ENCODE measurements around the gene ZNF683.

Gene ZNF683

DNA sequence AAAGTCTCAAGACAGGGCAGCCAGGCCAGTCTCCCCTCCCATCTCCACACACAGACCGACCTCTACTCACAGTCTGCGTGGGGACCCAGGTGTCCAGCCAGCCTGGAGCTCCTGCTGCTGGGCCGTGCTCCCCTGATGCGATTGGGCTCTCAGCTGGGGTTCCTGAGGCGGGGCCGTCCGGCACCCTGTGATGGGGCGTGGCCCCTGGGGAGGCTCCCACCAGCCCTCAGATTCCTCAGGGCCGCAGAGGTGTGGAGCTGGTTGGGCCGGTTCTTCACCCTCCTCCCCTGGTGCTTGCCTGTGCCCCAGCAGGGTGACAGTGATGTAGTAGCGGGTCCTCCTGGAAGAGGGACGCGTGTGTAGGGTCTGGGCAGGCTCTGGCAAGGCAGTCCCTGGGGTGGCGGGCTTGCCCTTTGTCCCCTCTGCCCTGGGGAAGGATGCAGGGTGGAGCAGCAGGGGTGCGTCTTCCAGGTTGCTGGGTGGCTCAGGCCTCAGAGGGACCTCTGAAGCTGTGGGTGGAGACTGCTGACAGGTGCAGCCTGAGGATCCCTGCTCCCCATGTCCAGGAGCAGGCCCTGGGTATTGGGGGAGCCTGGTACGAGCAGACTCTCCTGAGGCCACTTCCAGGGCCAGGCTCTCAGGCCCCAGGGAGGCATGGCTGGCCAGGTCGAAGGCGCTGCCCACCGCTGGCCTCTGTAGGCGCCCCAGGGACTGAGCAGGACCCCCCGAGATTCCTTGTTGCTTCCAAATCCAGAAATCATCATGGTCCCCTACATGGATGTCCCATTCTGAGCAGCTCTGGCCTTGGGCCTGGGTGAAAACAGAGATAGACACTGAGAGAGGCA lies 18.4 kb downstream of the ZNF683 start, which contains the start of gene CRYBG2:
Gene CRYBG2 (minus strand): TSS at position 155 of the 845 bp plus-strand sequence. CDS start 7,473 bp downstream, outside the sequence.
- Histone ChIP-seq H3K36me3 (ENCODE audit: control insufficient read depth, insufficient read depth, low read length) (no peaks in the 10 kb centered on the region), H3K27me3 (replicated peaks; ENCODE audit: control insufficient read depth, insufficient read depth, low read length) (no peaks in the 10 kb centered on the region; the same call in none of the 2 replicates), H3K4me3 (replicated peaks; ENCODE audit: low read depth, low read length) (no peak within 1 kb of the TSS)
- TF ChIP-seq, protein P1, sequence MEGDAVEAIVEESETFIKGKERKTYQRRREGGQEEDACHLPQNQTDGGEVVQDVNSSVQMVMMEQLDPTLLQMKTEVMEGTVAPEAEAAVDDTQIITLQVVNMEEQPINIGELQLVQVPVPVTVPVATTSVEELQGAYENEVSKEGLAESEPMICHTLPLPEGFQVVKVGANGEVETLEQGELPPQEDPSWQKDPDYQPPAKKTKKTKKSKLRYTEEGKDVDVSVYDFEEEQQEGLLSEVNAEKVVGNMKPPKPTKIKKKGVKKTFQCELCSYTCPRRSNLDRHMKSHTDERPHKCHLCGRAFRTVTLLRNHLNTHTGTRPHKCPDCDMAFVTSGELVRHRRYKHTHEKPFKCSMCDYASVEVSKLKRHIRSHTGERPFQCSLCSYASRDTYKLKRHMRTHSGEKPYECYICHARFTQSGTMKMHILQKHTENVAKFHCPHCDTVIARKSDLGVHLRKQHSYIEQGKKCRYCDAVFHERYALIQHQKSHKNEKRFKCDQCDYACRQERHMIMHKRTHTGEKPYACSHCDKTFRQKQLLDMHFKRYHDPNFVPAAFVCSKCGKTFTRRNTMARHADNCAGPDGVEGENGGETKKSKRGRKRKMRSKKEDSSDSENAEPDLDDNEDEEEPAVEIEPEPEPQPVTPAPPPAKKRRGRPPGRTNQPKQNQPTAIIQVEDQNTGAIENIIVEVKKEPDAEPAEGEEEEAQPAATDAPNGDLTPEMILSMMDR (IDR thresholded peaks at IDR 0.05; ENCODE audit: insufficient read depth, low read length, poor library complexity, severe bottlenecking) = no peak
- no peak for DNase-seq (ENCODE audit: extremely low read depth, insufficient read length)

DNA sequence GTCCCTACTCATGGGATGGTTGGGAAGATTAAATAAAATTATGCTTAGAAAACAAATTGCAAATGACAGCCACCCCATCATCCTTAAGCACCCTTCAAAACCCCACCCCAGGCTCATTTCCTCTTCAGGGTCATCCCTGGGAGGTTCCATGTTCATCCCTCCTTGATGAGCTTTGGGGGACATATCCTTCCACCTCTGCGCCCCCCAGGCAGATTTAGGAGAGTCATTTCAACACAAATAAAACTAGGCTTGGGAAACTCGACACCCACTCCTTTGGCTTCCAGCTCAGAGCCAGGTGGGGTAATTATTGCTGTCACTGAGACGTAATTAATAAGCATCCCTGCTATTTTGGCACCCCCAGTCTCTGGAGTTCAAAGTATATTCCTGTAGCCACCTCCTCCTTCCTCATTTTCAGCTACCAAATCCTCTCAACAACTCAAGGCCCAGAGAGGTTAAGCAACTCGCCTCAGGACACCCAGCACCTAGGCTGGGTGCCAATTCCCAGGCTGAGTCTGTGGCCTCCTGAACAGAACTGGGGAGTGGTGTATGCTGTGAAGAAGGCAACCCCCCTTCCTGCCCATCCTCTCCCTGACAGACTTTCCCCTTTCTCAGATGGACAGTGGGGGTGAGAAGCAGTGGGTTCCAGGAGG lies 19.2 kb downstream of the ZNF683 start:
- no peak overlapping the region for H3K4me3 ChIP-seq (replicated peaks; ENCODE audit: low read depth, low read length)
- no peaks in the 10 kb centered on the region; the same call in none of the 2 replicates for H3K27me3 ChIP-seq (replicated peaks; ENCODE audit: control insufficient read depth, insufficient read depth, low read length)
- DNase-seq (ENCODE audit: extremely low read depth, insufficient read length) = no peak
- H3K36me3 ChIP-seq (ENCODE audit: control insufficient read depth, insufficient read depth, low read length) = no peaks in the 10 kb centered on the region
- TF ChIP-seq, protein P1 (IDR thresholded peaks at IDR 0.05; ENCODE audit: insufficient read depth, low read length, poor library complexity, severe bottlenecking) = no peak

DNA sequence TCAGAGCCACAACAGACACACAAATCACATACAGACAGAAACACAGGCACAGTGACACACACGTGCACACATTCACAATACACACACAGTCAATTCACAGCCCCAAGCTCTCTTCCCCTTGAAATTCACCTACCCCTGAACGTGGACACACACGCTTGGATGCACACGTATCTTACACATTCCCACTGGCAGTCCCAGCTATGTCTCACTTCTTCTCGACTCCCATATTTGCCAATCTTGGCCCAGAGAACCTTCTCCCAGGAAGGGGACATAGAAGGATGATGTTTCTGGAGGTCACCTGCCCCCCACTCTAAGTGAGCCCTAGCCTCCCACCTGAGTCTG lies 20.2 kb downstream of the ZNF683 start:
- TF ChIP-seq, protein P1 (IDR thresholded peaks at IDR 0.05; ENCODE audit: insufficient read depth, low read length, poor library complexity, severe bottlenecking) = no peak
- DNase-seq (ENCODE audit: extremely low read depth, insufficient read length) = no peak
- Histone ChIP-seq H3K36me3 (ENCODE audit: control insufficient read depth, insufficient read depth, low read length) (no peaks in the 10 kb centered on the region), H3K27me3 (replicated peaks; ENCODE audit: control insufficient read depth, insufficient read depth, low read length) (no peaks in the 10 kb centered on the region; the same call in none of the 2 replicates), H3K4me3 (replicated peaks; ENCODE audit: low read depth, low read length) (no peak overlapping the region)

DNA sequence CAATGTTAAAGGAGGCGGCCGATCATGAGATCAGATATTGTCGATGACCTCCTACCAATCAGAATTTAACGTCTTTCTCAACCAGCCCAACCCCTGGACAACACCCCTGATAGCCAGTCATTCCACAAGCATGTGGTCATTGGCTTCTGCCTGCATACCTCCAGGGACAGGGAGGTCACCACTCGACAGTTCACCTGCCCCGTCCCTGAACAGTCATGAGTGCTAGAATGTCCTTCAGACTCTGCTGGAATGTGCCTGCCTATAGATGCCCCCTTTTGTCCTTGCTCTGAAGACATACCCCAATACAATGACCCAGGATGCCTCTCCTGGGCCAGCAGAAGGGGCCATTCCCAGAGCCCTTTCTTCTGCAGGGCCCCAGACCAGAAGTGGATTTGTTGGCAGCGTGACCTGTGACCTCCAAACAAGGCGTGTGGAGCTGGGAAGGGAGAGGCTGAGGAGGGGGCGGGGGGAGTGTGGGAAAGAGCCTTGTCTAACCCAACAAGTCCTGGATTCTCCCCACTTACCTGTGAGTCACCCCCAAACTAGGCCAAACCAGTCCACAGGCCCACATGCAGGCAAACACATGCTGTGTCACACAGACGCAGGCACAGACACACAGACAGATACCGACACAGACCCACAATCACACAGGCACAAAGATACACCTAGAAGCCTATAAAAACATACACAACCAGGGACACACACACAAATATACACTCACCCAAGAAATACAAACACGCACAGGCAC lies 20.8 kb downstream of the ZNF683 start:
- H3K27me3 ChIP-seq (replicated peaks; ENCODE audit: control insufficient read depth, insufficient read depth, low read length) = no peaks in the 10 kb centered on the region; the same call in none of the 2 replicates
- H3K4me3 ChIP-seq (replicated peaks; ENCODE audit: low read depth, low read length) = no peak overlapping the region
- no peak for DNase-seq (ENCODE audit: extremely low read depth, insufficient read length)
- TF ChIP-seq, protein P1 (IDR thresholded peaks at IDR 0.05; ENCODE audit: insufficient read depth, low read length, poor library complexity, severe bottlenecking) = no peak
- H3K36me3 ChIP-seq (ENCODE audit: control insufficient read depth, insufficient read depth, low read length) = no peaks in the 10 kb centered on the region

DNA sequence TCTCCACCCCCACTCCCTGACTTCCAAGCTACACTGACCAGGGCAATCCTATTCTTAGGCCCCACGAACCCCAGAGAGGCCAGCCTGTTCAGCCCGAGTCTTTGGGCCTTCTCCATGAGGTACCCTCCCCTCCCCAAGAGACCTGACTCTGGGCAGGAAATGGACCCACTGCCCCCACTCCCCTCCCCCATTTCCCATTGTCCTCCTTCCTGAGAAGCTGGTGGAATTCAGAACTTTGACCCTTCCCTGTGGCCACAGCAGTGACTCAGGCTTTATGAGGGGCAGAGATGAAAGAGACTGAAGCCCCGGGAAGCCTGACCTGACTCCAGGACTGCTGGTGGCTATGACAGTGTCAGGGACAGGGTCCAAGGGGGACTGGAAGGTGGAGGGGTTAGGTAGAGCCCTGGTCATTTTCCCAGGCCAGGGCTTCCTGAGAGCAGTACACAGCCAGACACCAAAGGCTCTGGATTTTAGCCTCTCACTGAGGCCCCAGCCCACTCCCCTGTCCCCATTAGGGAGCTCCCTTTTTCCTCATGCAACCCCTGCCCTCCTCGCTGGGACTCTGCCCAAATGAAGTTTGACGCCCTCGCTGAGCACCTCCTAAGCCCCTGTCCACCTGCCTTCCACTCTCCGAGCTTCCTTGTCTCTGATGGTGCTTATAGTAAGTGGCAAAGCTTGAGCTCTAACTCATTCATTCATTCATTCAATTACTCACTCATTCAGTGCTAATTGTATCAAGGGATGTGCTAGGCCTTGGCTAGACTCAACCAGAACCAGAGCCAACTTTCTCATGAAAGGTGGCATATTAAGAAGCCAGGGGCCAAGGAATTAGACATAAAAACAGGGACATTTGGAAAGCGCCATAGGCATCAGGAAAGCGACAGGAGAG lies 21.6 kb downstream of the ZNF683 start:
- TF ChIP-seq, protein P1 (IDR thresholded peaks at IDR 0.05; ENCODE audit: insufficient read depth, low read length, poor library complexity, severe bottlenecking) = no peak
- no peaks in the 10 kb centered on the region; the same call in none of the 2 replicates for H3K27me3 ChIP-seq (replicated peaks; ENCODE audit: control insufficient read depth, insufficient read depth, low read length)
- no peak for DNase-seq (ENCODE audit: extremely low read depth, insufficient read length)
- H3K4me3 ChIP-seq (replicated peaks; ENCODE audit: low read depth, low read length) = no peak overlapping the region
- H3K36me3 ChIP-seq (ENCODE audit: control insufficient read depth, insufficient read depth, low read length) = no peaks in the 10 kb centered on the region
